ENCODE measurements around the gene COL4A1.
A peak's percentile ranks its signal among the peaks of the same experiment; 100 is the strongest.
"Not testable (repeated sequence)": the region's sequence is repeated elsewhere in the genome, so short reads cannot be mapped to it uniquely, and the experiment has no call there.

The COL4A1 gene

GRCh38 chr13:110115591-110115990, 191.4 kb downstream of the COL4A1 start:
- intact Hi-C loops (cut with DNase I; ENCODE audit: low total_unique reads), result no loop called here
- no peak for TF ChIP-seq CTCF (IDR thresholded peaks at IDR 0.05)
- Histone ChIP-seq H3K36me3 (no peaks in the 10 kb centered on the region), H3K4me3 (no peak overlapping the region), H3K27ac (no peak overlapping the region), H3K9me3 (no peaks in the 10 kb centered on the region), H3K27me3 (peaks cover 0 to 23% of the 10 kb centered on the region in 2 donors), H3K4me1 (no peaks in the 10 kb centered on the region)
- DNase-seq, result no peak

- TF ChIP-seq CTCF (IDR thresholded peaks at IDR 0.05), result no peak
- Histone ChIP-seq H3K4me3 (no peak overlapping the region), H3K9me3 (no peaks in the 10 kb centered on the region), H3K36me3 (no peaks in the 10 kb centered on the region), H3K27me3 (peaks cover 0 to 17% of the 10 kb centered on the region in 2 donors), H3K27ac (no peak overlapping the region), H3K4me1 (peaks cover 0 to 13% (median 9%) of the 10 kb centered on the region in 4 donors)
- intact Hi-C loops (cut with DNase I; ENCODE audit: low total_unique reads), result no loop called here
- no peak for DNase-seq
These were observed 192.6 kb downstream of the COL4A1 start for GRCh38 chr13:110114316-110114715.

- peaks cover 0 to 17% (median 15%) of the 10 kb centered on the region in 4 donors for H3K4me1 ChIP-seq
- intact Hi-C loops (cut with DNase I; ENCODE audit: low total_unique reads), result no loop called here
- no peak for TF ChIP-seq CTCF (IDR thresholded peaks at IDR 0.05)
- H3K27me3 ChIP-seq, result peaks cover 0 to 17% of the 10 kb centered on the region in 2 donors
- H3K9me3 ChIP-seq, result no peaks in the 10 kb centered on the region
- no peak for DNase-seq
- H3K36me3 ChIP-seq, result no peaks in the 10 kb centered on the region
- H3K27ac ChIP-seq, result no peak overlapping the region
- H3K4me3 ChIP-seq, result no peak overlapping the region
These were observed 193.6 kb downstream of the COL4A1 start for GRCh38 chr13:110113284-110113764.

GRCh38 chr13:110112379-110112778, 194.6 kb downstream of the COL4A1 start:
- intact Hi-C loops (cut with DNase I; ENCODE audit: low total_unique reads); H3K9me3 ChIP-seq; H3K4me3 ChIP-seq; H3K36me3 ChIP-seq; H3K27me3 ChIP-seq; H3K27ac ChIP-seq; DNase-seq: not testable (repeated sequence)
- peaks cover 0 to 23% (median 15%) of the 10 kb centered on the region in 4 donors for H3K4me1 ChIP-seq

- no peak for TF ChIP-seq CTCF (IDR thresholded peaks at IDR 0.05)
- DNase-seq, result no peak
- Histone ChIP-seq H3K4me3 (no peak overlapping the region), H3K27ac (peak overlapping the region; percentile 69 to 73), H3K36me3 (no peaks in the 10 kb centered on the region), H3K9me3 (no peaks in the 10 kb centered on the region), H3K27me3 (no peaks in the 10 kb centered on the region), H3K4me1 (peaks cover 0 to 39% (median 23%) of the 10 kb centered on the region in 4 donors)
- intact Hi-C loops (cut with DNase I; ENCODE audit: low total_unique reads), result no loop called here
These were observed 196.2 kb downstream of the COL4A1 start for GRCh38 chr13:110110783-110111182.

- DNase-seq, result peak; percentile 79 to 92
- no peak for TF ChIP-seq CTCF (IDR thresholded peaks at IDR 0.05)
- peaks cover 0 to 44% (median 23%) of the 10 kb centered on the region in 4 donors for H3K4me1 ChIP-seq
- H3K4me3 ChIP-seq, result no peak overlapping the region
- H3K9me3 ChIP-seq, result no peaks in the 10 kb centered on the region
- H3K27ac ChIP-seq, result peak overlapping the region; percentile 69 to 73
- no peaks in the 10 kb centered on the region for H3K36me3 ChIP-seq
- intact Hi-C loops (cut with DNase I; ENCODE audit: low total_unique reads), result loop anchor here (5.0 kb wide), 2 partner anchors 328 to 1148 kb away; no protein-coding TSS in a partner anchor
- no peaks in the 10 kb centered on the region for H3K27me3 ChIP-seq
These were observed 197.0 kb downstream of the COL4A1 start for GRCh38 chr13:110109910-110110309.

Measured in tibial artery (tissue), 4 donors.